Adrenal gland (tissue), 12 donors: Measurements from ENCODE around the gene PXMP2. TPM values are rescaled to one million over a fixed set of nuclear protein-coding genes. Genes with fewer than 3 reads are reported as not detected.

Experiments used
- DNase-seq, 7 donors: peaks; one replicate each; pipeline ENCODE4 v3.0.0-alpha.2; 2019 to 2020
- H3K27ac ChIP-seq, 5 donors: fragments of 200-600 bp; sonication (generic) in 4 of 5; 1 replicate in 3 of 5; 2 replicates in 2 of 5; pipeline versions ENCODE4 v1.5.1 to v1.8.0; 2016 to 2020; ENCODE audit warnings: mild to moderate bottlenecking in 1 of 5
- H3K27me3 ChIP-seq: fragments of 200-600 bp; 2 replicates; pipeline ENCODE4 v1.8.0; 2021
- H3K36me3 ChIP-seq, 2 donors: fragments of 200-600 bp; replicated peaks in 1 of 2; 1 replicate in 1 of 2; 2 replicates in 1 of 2; pipeline versions ENCODE4 v1.5.1 to v1.8.0; 2018 to 2022
- H3K4me1 ChIP-seq, 2 donors: fragments of 200-600 bp; replicated peaks in 1 of 2; 1 replicate in 1 of 2; 2 replicates in 1 of 2; pipeline versions ENCODE4 v1.5.1 to v1.8.0; 2018 to 2021
- H3K4me3 ChIP-seq, 4 donors: fragments of 200-600 bp; sonication (generic) in 3 of 4; one replicate each; pipeline ENCODE4 v1.5.1; 2016 to 2018
- H3K9me3 ChIP-seq, 3 donors: fragments of 200-600 bp; sonication (generic) in 1 of 3; replicated peaks in 1 of 3; 1 replicate in 2 of 3; 2 replicates in 1 of 3; pipeline versions ENCODE4 v1.5.1 to v1.8.0; 2016 to 2021
- CTCF ChIP-seq, 6 experiments: fragments of 450-650 bp in 4 of 6; fragments of 200-600 bp in 2 of 6; sonication (generic) in 1 of 6; IDR thresholded peaks; 1 replicate in 5 of 6; 2 replicates in 1 of 6; pipeline versions ENCODE4 v1.5.1 to v1.8.0; 2016 to 2021; ENCODE audit warnings: antibody characterized with exemption in 6 of 6, mild to moderate bottlenecking in 2 of 6, moderate library complexity in 1 of 6
- POLR2A ChIP-seq, 2 donors: fragments of 450-650 bp; IDR thresholded peaks; one replicate each; pipeline ENCODE4 v1.6.1; 2017; ENCODE audit warnings: antibody characterized with exemption in 2 of 2, mild to moderate bottlenecking in 2 of 2, moderate library complexity in 1 of 2
- WGBS, 4 donors: extraction: QIAGEN DNeasy Blood & Tissue Kit in 2 of 4; methylation state at CpG; one replicate each; pipeline versions ENCODE4 v1.1.5 to v1.1.7; 2013 to 2017; 5-methylcytosine and 5-hydroxymethylcytosine counted together
- intact Hi-C, 2 donors: fragments of 100-400 bp; cut with DNase I; formaldehyde crosslinking; loops; one replicate each; pipeline versions ENCODE4 v1.14.1 to v1.15.0; 2022 to 2023
- polyA plus RNA-seq, 3 donors: library from polyadenylated mRNA; stranded (reverse); fragments of 200-250 nt in 2 of 3; fragments of 350-450 nt in 1 of 3; fragmentation: Illumina TruSeq in 1 of 3; extraction: RNeasy Lipid Tissue Mini Kit (QIAGEN cat#74804) in 1 of 3; gene quantifications; one replicate each; pipeline ENCODE4 v1.2.3, GENCODE V29; 2013 to 2014
- total RNA-seq, 9 donors: library from RNA; depleted of rRNA in 4 of 9; stranded (reverse); fragments of >200 nt in 4 of 9; fragments of 120-200 nt in 1 of 9; fragmentation: NEBNext Ultra II Directional in 1 of 9; extraction: Animal tissue kit (Norgen Biotek cat#: 25700) in 1 of 9; gene quantifications; one replicate each; pipeline versions ENCODE4 v1.1.0 to v1.2.4, GENCODE V29; 2013 to 2023
- donor health status: healthy with polysubstance abuse.
- donor health status: Bipolar disorder and iron deficiency.
- donor health status: DM: yes; HTN: yes; CAD: no.
- donor health status: DM: no; HTN: no; CAD: no.
- donor health status: DM: no; HTN: no; CAD: no.
- donor health status: DM: yes; HTN: yes; CAD: no.

Gene PXMP2
- total and polyA plus RNA-seq, 12 donors = 8.2 to 51.7 (median 20.2) TPM

GRCh38 chr12:132740313-132740646, 52.9 kb downstream of the PXMP2 start:
- WGBS, 4 donors = 90 to 95% (median 91%) methylated on average over 6 of the region's 6 CpGs
- Histone ChIP-seq H3K4me3 (no peak overlapping the region), H3K9me3 (no peaks in the 10 kb centered on the region), H3K36me3 (peaks cover 0 to 93% of the 10 kb centered on the region in 2 donors), H3K27me3 (no peaks in the 10 kb centered on the region), H3K27ac (no peak overlapping the region), H3K4me1 (no peaks in the 10 kb centered on the region)
- DNase-seq = no peak
- TF ChIP-seq POLR2A (IDR thresholded peaks at IDR 0.05) = no peak
- no peak for TF ChIP-seq CTCF (IDR thresholded peaks at IDR 0.05)
- intact Hi-C loops = no loop called here

DNA sequence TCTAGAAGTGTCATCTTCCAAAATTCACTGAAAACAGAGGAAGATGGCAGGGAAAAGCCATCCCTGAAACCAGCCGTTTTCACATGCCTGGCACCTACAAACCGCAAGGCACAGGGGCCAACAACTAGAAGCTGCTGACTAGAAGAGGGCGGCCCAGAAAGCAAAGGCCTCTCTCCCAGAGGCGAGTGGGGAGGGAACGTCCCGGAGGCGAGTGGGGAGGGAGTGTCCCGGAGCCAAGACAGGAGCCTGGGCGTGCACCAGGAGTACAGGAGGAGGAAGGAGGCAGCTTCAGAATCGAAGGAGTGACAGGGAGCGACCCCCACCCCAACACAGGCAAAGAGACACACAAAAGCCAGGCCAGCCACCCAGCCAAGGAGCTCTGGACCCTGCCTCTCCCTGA, 53.3 kb downstream of the PXMP2 start:
- DNase-seq = no peak
- H3K27ac ChIP-seq = no peak overlapping the region

GRCh38 chr12:132741620-132742019, 54.2 kb downstream of the PXMP2 start:
- Histone ChIP-seq H3K9me3 (no peaks in the 10 kb centered on the region), H3K36me3 (peaks cover 0 to 95% of the 10 kb centered on the region in 2 donors), H3K4me1 (no peaks in the 10 kb centered on the region), H3K4me3 (no peak overlapping the region), H3K27ac (no peak overlapping the region), H3K27me3 (no peaks in the 10 kb centered on the region)
- TF ChIP-seq POLR2A (IDR thresholded peaks at IDR 0.05) = no peak
- TF ChIP-seq CTCF (IDR thresholded peaks at IDR 0.05) = no peak
- no peak for DNase-seq
- WGBS, 4 donors = 86 to 89% (median 87%) methylated on average over 8 of the region's 8 CpGs
- intact Hi-C loops = no loop called here

More for the DNA sequence above, 53.3 kb downstream of the PXMP2 start:
- Histone ChIP-seq H3K4me1 (no peaks in the 10 kb centered on the region), H3K4me3 (no peak overlapping the region), H3K36me3 (peaks cover 0 to 93% of the 10 kb centered on the region in 2 donors), H3K9me3 (no peaks in the 10 kb centered on the region), H3K27me3 (no peaks in the 10 kb centered on the region)
- intact Hi-C loops = no loop called here
- WGBS, 4 donors = 80 to 92% (median 89%) methylated on average over 11 of the region's 11 CpGs
- no peak for TF ChIP-seq POLR2A (IDR thresholded peaks at IDR 0.05)
- TF ChIP-seq CTCF (IDR thresholded peaks at IDR 0.05) = no peak

DNA sequence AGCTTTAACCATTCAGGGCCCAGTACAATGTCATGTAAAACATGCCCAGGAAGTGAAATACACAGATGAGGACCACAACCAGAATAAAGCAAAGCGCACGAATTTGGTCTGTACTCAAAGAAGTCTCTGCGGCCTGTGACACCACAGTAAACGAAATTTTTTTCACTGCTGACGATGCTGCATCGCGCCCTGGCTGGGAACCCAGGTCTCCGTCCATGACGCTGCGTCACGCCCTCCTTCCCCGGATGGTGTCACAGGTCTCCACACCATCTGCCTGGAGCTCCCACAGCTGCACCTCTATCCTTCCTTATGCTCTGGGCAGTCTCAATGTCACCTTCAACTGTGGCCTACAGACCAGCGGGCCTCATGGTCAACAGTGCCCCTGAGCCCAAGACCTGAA, 56.4 kb downstream of the PXMP2 start:
- DNase-seq = no peak
- H3K36me3 ChIP-seq = peaks cover 0 to 95% of the 10 kb centered on the region in 2 donors
- no peaks in the 10 kb centered on the region for H3K9me3 ChIP-seq
- H3K27me3 ChIP-seq = no peaks in the 10 kb centered on the region
- no peak overlapping the region for H3K27ac ChIP-seq
- intact Hi-C loops = no loop called here
- no peak overlapping the region for H3K4me3 ChIP-seq
- TF ChIP-seq POLR2A (IDR thresholded peaks at IDR 0.05) (no peak), CTCF (IDR thresholded peaks at IDR 0.05) (no peak)
- H3K4me1 ChIP-seq = no peaks in the 10 kb centered on the region
- WGBS, 4 donors = 87 to 92% (median 92%) methylated on average over 11 to 13 of the region's 13 CpGs
